ENCODE measurements around the gene NPPC.
"Not testable (repeated sequence)": the region's sequence is repeated elsewhere in the genome, so short reads cannot be mapped to it uniquely, and the experiment has no call there.

NPPC gene

DNA sequence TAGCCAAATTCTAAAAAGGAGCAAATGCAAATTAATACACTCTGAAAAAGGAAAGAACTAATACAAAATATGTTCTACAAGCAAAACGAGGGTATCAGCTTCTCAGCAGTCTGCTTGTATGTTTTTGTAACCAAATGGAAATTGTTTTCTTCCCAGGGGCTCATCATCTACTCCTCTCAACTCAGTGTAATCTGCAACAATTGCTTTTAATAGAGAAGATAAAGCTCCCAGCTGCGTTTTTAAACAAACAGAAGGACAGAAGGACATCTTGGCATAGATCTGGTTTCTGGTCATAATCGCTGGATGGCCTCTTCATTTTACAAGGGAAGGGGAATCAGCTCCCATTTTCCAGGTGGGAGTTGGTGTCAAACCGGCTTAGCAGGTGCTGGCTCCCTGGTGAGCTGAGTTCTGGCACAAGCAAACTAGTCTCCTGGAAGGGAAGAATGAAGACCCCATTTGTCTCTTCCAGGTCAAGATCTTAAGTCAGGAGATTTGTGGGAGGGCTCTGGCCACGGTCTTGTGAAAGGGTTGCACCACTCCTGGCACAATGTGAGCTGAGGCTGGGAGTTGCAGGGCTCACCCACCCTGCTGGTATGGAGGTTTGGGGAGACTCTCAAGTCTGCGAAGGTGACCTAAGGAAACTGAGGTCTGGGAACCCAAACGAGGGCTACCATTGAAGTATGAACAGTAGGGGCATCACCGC lies 41.6 kb downstream of the NPPC start:
- no peak for DNase-seq (ENCODE audit: low spot score)

- DNase-seq (ENCODE audit: low spot score) = no peak
These were observed 42.7 kb downstream of the NPPC start for GRCh38 chr2:231883468-231883881.

DNA sequence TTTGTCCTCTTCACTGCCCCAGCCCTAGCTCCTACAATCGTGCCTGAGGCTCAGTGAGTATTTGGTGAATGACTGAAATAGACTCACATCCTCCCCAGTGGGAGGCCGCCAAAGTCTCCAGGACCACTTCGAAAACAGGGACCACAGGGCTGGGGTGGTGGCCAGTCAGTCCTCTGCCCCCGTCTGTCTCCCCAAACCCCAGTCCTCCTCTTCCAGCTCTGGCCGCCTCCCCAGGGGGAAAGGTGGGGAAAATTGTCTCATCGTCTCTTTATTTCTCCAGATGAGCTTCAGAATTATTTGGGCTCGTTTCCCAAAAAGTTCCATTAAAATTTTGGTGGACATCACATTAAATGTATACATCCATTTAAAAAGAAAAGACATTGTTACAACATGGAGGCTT lies 43.5 kb downstream of the NPPC start:
- DNase-seq (ENCODE audit: low spot score) = no peak

DNA sequence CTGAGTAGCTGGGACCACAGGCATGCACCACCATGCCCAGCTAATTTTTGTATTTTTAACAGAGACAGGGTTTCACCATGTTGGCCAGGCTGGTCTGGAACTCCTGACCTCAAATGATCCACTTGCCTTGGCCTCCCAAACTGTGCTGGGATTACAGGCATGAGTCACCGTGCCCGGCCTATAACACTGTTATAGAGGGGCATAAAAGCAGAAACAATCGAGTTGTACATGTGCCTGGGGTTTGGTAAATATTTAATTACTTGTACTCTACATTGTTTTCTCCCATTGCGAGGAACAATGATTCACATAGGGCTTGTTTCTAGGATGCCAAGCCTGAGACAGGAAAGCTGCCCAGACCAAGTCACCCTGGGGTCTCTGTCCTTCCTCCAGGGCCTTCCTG lies 45.8 kb downstream of the NPPC start:
- DNase-seq (ENCODE audit: low spot score) = not testable (repeated sequence)

GRCh38 chr2:231879216-231879615 lies 47.0 kb downstream of the NPPC start:
- no peak for DNase-seq (ENCODE audit: low spot score)

DNA sequence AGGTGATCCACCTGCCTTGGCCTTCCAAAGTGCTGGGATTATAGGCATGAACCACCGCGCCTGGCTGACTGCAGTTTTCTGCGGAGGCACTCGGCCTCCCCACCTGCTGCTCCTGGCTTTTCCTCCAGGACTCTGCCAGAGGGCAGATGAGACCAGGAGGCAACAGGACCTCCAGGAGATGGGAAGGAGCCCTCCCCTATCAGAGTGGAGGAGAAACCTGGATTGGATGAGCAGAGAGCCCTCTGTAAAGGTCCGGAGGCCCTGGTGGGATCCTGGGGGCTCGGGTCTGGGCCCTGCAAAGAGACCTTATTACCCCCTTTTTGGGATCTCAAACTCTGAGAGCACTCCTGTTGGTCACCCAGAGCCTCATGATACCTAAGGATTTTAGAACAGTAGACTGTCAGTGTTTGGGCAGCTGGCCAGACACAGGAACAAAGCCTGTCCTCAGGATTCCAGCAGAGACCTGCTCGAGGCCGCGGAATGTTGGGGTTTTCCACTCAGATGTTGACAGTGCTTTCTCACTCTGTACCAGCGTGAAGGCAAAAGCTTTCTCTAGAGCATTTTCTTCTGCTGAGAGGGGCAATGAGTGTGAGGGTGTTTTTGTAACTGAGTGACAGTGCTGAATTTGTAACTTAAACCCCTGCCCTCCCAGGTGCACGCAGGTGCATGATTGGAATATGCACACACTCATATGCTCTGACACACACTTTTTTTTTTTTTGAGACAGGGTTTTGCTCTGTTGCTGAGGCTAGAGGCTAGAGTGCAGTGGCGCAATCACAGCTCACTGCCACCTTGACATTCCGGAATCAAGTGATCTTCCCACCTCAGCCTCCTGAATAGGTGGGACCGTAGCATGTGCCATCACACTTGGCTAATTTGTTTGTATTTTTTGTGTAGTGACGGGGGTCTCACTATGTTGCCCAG lies 48.4 kb downstream of the NPPC start:
- DNase-seq (ENCODE audit: low spot score) = no peak

GRCh38 chr2:231874944-231875343 lies 51.3 kb downstream of the NPPC start:
- DNase-seq (ENCODE audit: low spot score) = no peak
